ENCODE measurements around the gene TSPAN4.

The TSPAN4 gene

DNA sequence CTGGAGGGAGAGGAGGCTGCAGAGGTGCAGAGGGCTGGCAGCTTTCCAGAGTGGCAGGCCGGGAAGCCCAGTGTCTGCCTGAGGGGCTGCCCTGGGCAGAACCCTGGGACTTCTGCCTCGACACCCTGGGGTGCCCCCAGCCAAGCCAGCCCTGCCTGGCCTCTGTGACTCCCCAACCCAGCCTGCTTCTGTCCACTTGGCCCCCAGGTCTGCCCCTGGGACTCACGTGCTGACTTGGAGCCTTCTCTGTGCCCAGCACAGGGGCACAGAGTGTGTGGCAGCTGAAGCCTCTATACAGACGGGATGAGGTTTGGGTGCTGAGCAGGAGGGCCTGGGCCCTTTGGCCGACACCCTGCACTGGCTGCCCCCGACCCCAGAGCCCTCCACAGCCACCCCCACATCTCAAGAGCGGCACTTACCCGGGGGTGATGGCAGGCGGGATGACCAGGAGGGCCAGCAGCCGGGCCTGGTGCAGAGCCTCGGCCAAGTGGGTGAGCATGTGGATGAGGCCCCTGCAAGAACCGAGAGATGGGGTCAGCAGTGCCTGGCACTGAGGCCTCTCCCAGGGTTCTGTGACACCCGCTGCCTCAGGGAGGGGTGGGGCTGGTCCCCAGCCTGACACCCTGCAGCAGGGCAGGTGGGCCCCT lies 50.5 kb downstream of the TSPAN4 start:
- no peak for DNase-seq

DNA sequence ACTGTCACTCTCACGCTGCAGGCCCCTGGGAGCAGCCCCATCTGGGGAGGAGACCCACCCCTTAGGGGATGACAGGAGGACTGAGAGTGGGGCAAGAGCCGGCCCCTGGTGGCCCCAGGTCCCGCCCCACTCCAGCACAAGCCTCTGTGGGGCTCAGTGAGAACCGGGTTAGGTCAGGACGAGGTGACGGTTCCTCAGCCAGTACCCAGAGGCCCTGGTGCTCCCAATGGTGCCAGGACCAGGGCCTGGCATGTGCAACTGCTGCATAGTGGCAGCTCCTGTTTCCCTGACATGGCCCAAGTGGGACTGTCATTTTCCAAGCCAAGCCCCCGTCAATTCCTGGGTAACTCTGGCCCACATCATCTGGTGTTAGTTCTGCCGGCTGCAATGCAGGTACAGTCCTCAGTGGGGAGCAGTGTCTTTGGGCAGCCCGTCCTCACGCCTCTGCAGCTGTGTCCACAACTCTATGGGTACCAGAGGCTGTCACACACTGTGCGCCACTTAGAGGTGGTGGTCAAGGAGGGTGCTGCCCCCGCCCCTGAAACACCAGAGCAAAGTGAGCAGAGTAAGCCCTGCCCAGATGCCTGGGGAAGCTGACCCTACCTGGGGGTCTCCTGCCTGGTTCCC lies 52.0 kb downstream of the TSPAN4 start:
- DNase-seq: no peak

DNA sequence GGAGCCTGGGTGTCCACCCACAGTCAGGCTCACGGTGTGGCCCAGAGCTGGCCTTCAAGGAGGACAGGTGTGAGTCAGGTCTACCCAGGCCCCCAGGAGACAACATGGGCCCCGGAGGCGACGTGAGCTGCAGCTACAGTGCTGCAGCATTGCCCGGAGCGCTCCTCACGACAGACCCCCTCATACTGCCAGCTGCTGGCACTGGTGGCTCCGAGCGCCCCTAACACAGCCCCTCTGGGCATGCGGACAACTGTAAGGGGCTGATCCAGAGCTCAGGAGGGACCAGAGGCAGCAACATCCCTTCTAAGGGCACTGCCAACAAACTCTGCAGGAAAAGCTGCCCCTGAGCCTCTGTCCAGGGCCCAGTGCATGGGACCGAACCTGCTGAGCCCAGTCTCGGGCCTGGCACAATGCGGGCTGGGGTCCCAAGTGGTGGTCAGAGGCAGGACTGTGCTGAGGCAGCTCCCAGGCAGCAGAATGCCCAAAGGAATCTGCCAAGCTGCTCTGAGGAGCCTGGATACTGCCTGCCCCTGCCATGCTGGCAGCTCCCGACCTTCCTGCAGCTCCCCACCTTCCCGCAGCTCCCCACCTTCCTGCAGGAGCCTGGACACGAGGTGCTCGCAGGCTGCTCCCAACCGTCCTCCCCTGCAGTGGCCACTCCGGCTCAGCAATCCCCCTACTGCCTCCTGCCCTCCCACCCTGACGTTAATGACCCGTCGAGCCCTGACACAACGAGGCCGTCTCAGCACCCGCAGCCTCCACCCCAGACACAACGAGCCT lies 52.9 kb downstream of the TSPAN4 start:
- no peak for DNase-seq

DNA sequence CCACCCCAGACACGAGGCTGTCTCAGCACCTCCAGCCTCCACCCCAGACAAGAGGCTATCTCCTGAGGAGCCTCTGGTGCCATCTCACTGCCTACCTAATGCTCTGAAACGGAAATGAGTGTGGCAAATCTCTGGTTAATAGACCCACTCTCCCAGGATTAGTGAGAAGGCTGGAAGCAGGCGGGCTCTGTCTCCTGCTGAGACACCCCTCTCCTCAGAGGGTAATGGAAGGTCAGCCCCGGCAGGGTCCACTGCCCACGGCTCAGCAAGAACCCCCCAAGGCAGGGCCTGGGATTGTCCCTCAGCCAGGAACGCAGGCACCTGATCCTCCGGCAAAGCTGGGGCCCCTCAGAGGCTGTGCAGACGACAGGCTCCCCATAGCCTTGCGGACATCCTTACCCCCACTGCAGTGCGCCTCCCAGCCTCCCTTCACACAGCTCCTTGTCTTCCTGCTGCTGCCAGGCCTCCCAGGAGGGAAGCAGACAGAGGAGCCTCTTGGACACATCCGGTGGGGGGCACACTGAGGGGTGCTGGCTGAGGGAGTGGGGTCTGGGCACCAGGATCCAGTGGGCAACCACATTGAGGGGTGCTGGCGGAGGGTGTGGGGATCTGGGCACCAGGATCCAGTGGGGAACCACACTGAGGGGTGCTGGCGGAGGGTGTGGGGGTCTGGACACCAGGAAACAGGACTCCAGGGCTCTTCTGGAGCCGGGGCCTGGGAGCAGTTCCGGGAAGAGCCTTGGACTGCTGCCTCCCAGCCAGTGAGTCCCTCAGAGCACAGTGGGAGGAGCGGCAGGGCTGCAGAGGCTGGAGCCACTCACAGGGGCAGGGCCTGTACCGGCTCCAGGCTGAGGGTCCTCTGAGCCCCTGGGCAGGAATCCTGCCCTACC lies 54.8 kb downstream of the TSPAN4 start:
- no peak for DNase-seq

DNA sequence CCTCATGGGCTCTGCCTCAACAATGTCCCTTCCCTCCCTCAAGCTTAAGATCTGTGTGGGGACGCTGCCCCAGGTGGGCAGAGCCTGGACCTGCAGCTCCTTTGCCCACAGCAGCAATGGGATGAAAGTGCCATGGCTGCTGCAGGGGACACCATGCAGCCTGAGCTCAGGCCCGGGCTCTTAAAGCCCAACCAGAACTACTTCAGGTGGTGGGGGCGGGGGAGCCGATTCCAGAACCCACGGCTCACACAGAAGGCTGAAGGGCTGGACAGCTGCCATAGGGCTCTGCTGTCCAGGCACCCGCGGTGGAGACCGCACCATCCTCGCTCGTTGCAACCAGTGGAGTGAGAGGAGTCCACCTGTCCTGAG lies 55.5 kb downstream of the TSPAN4 start:
- no peak for DNase-seq

DNA sequence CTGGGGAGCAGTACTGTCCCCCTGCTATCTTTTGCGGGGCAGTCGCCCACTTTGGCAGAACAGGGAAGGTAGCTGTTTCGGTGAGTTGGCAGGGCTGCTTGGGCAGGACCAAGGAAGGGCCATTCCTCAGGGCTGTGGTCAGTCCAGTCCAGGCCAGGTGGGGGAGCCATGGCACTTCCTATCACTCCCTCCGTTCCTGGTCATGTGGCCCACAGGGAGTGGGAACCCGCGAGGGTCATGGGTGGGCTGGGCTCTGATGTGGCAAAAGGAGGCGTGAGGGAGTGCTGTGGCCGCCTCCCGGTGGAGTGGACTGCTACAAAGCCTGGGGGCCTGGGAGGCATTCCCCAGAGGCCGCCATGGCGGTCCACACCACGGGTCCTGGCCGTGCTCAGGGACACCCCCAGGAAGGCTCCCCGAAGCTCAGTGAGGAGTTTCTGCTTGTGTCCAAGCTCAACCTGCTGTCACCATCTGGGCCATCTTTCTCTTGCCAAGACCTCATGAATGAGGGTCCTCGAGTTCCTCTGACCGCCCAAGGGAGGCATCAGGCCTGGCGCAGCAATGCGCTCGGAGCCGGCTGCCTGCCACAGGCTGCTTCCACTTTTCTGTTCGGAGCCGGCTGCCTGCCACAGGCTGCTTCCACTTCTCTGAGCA lies 56.0 kb downstream of the TSPAN4 start:
- DNase-seq: no peak

DNA sequence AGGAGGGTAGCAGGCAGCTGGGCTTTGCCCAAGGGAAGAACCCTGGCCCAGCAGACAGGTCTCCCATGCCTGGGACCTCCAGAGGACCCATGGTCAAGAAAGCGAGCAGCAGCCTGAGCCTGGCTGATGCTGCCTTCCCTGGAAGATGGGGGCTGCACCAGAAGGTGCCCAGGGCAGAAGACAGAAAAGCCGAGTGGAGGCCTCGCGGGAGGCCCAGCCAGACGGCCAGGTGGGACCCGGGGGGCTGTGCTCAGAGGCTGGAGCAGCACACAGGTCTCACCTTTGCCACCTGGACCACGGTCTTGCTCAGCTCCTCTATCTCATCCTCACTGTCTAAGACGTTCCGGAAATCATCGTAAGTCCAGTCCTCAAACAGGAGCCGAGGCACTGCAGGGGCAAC lies 57.1 kb downstream of the TSPAN4 start:
- DNase-seq: no peak

DNA sequence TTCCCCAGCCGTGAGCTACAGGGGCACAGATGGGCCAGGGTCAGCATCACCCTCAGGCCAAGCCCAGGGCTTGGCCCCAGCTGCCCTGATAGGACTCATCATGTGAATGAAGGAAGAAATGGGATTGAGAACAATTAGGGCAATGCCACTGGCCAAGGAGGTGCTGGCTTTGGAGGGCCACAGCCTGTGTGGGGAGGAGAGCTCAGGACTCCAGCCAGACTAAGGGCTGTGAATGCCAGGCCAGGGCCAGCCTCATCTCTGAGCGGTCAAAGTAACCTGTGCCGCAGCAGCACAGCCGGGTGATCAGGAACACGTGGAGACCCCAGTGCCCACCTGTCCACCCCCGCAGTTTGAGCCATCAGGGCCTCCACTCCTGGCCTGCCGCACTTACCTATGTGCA lies 57.9 kb downstream of the TSPAN4 start:
- no peak for DNase-seq

DNA sequence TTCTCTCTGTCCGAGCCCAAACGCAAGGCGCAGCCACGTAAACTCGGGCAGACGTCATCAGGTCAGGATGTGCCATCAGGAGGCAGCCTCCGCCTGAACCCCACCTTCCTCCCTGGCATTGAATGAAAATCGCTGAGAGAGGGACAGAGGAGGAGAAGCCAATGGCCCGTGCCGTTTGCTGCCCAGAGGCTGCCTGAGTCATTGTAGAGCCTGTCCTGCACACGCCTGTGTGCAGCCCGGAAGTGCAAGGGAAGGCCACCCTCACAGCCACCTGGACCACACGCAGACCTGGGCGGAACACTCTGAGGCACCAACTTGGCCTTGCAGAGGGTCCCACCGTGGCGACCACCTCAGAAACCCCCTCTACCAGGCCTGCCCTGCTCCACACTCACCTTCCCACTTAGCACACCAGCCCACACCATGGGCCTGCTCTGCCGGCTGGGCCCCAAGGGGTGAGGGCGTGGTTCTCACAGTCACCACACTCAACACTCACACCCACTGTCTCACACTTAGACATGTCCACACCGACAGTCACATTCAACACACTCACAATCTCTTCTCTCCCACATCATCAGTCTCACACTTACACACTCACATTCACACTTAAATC lies 58.9 kb downstream of the TSPAN4 start:
- DNase-seq: no peak

DNA sequence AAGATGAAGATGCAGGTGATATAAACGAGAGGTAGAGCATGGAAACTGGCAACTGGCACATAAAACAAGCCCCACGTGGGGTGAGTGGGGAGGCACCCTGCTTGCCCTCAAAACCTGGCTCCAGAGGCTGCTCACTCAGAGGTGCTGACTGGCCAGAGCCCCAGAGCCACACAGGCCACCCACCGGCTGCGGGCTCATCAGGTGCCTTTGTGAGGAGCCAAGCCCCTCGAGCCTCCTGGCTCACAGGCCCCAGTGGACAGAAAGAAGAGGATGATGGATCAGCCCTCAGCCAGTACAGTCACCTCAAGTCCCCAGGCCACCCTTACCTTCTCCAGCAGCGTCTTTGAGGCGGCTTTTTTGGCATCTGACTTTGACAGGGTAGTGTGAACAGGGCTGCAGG lies 61.7 kb downstream of the TSPAN4 start:
- no peak for DNase-seq

DNA sequence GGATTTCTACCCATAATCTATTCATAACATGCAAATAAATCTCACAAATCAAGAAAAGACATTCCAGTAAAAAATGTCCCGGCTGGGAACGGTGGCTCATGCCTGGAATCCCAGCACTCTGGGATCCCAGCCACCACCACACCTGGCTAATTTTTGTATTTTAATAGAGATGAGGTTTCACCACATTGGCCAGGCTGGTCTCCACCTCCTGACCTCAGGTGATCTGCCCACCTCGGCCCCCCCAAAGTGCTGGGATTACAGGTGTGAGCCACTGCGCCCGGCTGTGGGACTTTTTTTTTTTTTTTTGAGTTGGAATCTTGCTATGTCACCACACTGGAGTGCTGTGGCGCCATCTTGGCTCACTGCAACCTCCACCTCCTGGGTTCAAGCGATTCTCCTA lies 63.3 kb downstream of the TSPAN4 start:
- DNase-seq: no peak

DNA sequence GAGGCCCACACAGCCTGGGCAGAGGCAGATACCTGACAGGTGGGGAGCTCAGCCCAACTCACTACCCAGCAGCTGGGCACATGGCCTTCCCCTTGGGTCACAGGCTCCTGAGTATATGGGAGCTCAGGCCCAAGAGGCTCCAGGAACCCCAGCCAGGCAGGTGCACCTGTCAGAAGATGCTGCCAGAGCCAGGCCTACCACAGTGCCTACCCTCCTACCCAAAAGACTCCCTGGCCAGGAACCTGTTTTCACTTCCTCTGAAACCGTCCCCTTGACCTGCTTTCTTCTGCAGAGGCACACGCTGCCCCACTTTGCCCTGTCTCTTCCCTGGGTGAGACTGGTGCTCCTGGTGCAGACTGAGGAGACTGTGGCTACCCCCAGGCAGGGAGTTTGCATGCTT lies 65.0 kb downstream of the TSPAN4 start:
- no peak for DNase-seq

DNA sequence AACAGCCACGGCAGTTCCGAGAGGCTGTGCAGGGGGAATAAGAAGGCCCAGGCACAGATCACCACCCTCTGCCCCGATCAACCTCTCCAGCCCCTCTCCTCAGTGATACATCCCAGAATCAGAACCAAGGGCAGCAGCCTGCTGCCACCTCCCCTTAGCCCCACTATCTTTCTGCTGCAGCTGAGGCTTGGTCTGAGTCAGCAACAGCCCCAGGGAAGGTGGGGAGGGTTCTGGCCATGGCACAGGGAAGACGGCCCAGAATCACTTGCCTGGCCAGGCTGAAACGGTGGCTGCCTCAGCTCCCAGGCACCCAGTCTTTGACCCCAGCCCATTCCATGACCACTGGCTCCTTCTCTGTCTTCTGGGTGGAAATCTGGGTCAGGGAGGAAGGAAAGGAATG lies 65.6 kb downstream of the TSPAN4 start:
- no peak for DNase-seq

DNA sequence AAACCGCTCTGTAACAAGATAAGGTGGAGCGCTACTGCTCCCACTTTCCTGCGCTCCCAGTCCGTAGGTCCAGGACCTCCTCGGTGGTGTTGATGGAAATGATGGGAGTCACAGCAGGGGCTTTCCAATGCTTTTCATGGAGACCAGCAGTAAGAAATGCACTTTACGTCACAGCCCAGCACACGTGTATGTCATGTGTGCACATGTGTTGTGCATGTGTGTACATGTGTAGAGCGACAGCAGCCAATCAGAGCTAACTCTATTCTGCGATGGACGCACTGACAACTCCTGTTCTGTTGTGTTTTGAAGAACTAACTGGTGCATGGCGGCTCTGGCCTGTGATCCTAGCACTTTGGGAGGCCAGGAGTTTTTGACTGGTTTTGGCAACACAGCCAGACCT lies 66.8 kb downstream of the TSPAN4 start:
- DNase-seq: no peak

DNA sequence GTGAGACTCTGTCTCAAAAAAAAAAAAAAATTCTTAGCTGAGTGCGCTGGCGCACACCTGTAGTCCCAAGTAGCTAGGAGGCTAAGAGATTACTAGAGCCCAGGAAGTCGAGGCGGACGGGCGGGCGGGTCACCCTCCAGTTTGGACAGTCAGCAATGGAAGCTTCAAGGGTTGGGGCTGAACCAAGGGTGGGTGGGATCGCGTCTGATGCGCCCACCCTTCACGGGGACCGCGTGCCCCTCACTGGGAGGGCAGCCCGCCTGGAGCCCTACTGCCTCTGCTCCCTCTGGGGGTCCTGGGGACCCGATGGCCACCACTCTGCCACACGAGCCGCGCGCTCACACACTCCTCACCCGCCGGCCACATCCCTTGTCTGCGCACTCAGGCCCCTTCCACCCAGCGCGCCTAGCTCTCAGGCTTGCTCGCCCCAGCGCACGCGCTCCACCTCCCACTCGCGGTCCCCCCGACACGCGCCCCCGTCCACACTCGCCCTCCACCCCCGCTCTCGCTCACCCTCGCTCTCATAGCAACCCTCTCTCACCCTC lies 67.5 kb downstream of the TSPAN4 start:
- DNase-seq: no peak

DNA sequence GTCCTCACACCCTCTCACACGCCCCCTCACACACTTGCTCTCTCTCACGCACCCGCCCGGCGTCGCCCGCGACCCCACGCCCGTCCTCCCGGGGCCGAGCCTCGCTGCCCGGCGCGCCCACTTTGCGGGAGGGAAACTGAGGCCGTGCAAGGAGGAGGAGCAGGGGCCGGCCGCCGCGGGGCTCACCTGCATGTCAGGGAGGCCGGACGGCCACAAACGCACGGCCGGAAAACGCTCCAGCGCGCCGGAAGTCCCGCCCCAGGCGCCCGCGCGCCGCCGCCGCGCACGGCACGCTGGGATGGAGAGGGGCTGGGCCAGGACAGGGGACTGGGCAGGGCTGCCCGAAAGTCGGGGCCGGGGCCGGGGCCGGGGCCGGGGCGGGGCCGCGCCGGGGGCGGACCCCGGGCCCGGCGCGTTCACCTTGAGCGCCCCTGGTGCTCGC lies 68.0 kb downstream of the TSPAN4 start, which contains the start of gene CHID1:
TSS of gene CHID1 (minus strand) at position 222 of the 442 bp plus-strand sequence. CDS start 5,994 bp downstream, outside the sequence.
- DNase-seq: peak; percentile 59 to 87 (median 76)

DNA sequence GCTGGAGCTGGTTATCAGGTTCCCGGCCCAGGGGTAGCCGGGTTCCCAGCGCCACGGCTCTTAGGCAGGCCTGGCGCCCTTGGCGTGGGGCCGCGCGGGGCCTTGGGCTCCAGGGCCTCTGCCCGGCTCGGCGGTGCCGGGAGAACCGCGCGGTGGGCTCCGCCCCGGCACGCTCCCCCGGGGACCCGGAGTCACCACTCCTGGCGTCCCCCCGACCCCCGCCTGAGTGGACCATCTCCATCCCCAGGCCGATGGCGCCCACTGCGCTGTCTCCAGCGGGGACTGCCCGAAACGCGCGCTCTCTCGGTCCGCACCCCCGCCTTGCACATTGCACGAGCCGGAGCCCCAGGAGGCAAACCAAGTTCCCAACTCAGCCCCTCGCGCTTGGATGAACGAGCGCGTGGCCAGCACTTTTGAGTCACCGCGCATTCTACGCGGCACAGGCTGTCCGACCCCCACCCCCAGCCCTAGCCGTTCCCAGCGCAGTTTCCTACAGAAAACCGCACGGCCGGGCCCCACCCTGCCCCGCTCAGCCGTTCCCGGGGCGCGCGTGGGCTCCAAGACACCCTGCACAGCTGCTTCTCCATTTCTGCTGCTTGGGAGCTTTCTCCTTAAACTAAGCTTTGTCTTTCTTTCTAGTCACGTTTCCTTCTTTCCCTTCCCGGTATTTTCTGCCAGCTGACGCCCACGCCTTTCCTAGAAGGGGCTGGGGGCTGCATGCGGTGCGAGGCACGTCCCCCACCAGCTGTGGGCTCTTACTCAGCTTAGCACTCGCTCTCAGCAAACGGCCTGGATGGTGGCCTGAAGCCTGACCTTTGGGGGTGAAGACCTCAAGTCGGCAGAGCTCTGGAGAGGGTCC lies 68.6 kb downstream of the TSPAN4 start:
- peak in 2 of 5 experiments; percentile 14 to 50 for DNase-seq

DNA sequence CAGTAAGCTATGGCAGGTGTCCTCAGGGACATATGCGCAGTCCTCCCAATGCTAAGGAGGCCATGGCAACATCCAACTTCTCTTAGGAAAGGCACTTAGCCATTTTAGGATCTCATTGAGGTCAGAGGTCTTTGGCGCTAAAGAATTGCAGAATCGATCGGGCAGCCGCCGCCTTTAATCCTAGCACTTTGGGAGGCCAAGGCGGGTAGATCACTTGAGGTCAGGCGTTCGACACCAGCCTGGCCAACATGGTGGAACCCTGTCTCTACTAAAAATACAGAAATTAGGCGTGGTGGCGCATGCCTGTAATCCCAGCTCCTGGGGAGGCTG lies 69.2 kb downstream of the TSPAN4 start:
- DNase-seq: no peak

DNA sequence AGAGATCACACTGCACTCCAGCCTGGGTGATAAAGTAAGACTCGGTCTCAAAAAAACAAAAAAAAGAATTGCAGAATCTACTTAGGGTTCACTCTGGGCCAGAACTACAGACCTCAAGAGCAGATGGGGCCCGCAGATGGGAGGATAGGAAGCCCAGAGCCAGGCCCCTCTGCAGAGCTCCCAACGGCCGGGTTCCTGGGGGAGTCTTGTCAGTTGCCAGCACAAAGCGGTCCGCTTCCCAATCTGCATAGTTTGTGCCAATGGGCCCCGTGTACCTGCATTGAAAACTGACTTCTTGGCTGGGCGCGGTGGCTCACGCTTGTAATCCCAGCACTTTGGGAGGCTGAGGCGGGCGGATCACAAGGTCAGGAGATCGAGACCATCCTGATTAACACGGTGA lies 69.6 kb downstream of the TSPAN4 start:
- no peak for DNase-seq

DNA sequence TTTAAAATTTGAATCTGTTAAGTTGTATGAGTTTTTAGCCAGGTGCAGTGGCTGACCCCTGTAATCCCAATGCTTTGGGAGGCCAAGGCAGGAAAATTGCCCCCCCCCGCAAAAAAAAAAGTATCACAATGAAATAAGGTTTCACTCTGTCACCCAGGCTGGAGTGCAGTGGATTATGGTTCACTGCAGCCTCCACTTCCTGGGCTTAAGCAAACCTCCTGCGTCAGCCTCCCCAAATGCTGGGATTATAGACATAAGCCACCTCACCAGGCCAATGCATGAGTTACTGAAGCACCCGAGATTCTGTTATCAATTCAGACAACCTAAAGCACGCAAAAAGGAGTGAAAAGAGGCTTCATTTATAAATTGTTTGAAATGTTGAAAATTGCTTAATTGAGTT lies 70.4 kb downstream of the TSPAN4 start:
- DNase-seq: no peak

DNA sequence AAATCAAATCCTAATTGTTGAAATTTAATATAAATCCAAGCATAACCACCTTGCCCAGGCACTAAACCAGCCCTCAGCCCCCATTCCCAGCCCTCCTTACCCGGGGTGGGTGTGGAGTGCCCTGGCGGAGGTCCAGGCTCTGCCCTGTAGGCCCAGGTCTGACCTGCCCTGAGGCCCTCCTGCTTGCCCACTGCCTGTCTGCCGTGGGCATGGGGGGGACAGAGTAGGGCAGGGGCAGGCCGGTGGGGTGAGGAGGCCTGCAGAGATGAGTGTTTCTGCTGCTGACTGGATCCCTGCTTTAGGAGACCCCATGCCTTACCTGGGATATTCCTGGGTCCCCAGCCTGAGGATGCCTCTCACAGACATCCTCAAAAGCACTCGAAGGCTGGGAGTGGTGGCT lies 71.6 kb downstream of the TSPAN4 start:
- DNase-seq: no peak
